CD4-positive, alpha-beta T cell (primary cell): ENCODE results near the gene TMEM51. TPM values are rescaled to one million over a fixed set of nuclear protein-coding genes. Genes with fewer than 3 reads are reported as not detected.

Source experiments
- ATAC-seq: fragments of 200-7000 bp; cut with Tn5 transposase; one replicate; pipeline ENCODE4 v1.10.0; 2022; ENCODE audit warnings: mild to moderate bottlenecking; ENCODE audit not compliant: poor library complexity
- CTCF ChIA-PET: fragments of 350-600 bp; sonication (Branson Sonifier 250); formaldehyde crosslinking; loops from one replicate; lab custom pipeline; 2021; ENCODE audit warnings: antibody characterized with exemption, inconsistent platforms; lab: Charles Lee
- POLR2A ChIA-PET: fragments of 350-600 bp; sonication (Branson Sonifier 250); formaldehyde crosslinking; loops from one replicate; lab custom pipeline; 2021; ENCODE audit warnings: antibody characterized with exemption, inconsistent platforms; lab: Charles Lee
- DNase-seq, 14 experiments: peaks; one replicate each; pipeline ENCODE4 v3.0.0-alpha.2; 2013 to 2020; ENCODE audit warnings: mixed read lengths in 2 of 14
- H3K27ac ChIP-seq, 2 donors: one replicate each; pipeline versions ENCODE4 v1.5.1 to v1.7.0; 2013; ENCODE audit warnings: low read length in 2 of 2, low read depth in 1 of 2, mild to moderate bottlenecking in 1 of 2
- H3K27me3 ChIP-seq, 2 experiments: 1 replicate in 1 of 2; 2 replicates in 1 of 2; pipeline versions ENCODE4 v1.6.1 to v1.7.0; 2013; ENCODE audit warnings: low read length in 2 of 2, control low read depth in 1 of 2, mild to moderate bottlenecking in 1 of 2, moderate library complexity in 1 of 2; ENCODE audit not compliant: insufficient read depth in 2 of 2, control insufficient read depth in 1 of 2
- H3K36me3 ChIP-seq: one replicate; pipeline ENCODE4 v1.6.1; 2013; ENCODE audit warnings: low read length, control low read depth; ENCODE audit not compliant: insufficient read depth
- H3K4me1 ChIP-seq: one replicate; pipeline ENCODE4 v1.6.1; 2013; ENCODE audit warnings: low read length, control low read depth; ENCODE audit not compliant: insufficient read depth
- H3K4me3 ChIP-seq: one replicate; pipeline ENCODE4 v1.5.1; 2013; ENCODE audit warnings: mild to moderate bottlenecking, low read length, moderate library complexity
- H3K9me3 ChIP-seq, 2 experiments: 1 replicate in 1 of 2; 2 replicates in 1 of 2; pipeline versions ENCODE4 v1.6.1 to v1.7.0; 2013; ENCODE audit warnings: low read length in 2 of 2, mild to moderate bottlenecking in 2 of 2, control low read depth in 1 of 2, moderate library complexity in 1 of 2; ENCODE audit not compliant: control insufficient read depth in 1 of 2, insufficient read depth in 1 of 2
- H3K27ac Mint-ChIP-seq: one replicate; pipeline ENCODE4 v1.8.0; 2020; ENCODE audit warnings: mixed read lengths
- H3K27me3 Mint-ChIP-seq: one replicate; pipeline ENCODE4 v1.8.0; 2021; ENCODE audit warnings: mixed read lengths
- H3K36me3 Mint-ChIP-seq: one replicate; pipeline ENCODE4 v1.8.0; 2021; ENCODE audit warnings: low read depth, mixed read lengths
- H3K4me1 Mint-ChIP-seq: one replicate; pipeline ENCODE4 v1.8.0; 2021; ENCODE audit warnings: low read depth, mixed read lengths
- H3K4me3 Mint-ChIP-seq: one replicate; pipeline ENCODE4 v1.8.0; 2020; ENCODE audit warnings: mild to moderate bottlenecking, mixed read lengths
- H3K9me3 Mint-ChIP-seq: one replicate; pipeline ENCODE4 v1.8.0; 2020; ENCODE audit warnings: mixed read lengths
- CTCF ChIP-seq: fragments of 200-600 bp; IDR thresholded peaks from one replicate; pipeline ENCODE4 v1.8.0; 2022; ENCODE audit warnings: antibody characterized with exemption, mild to moderate bottlenecking
- intact Hi-C, 2 experiments: fragments of 100-400 bp; cut with DNase I in 1 of 2; cut with micrococcal nuclease in 1 of 2; formaldehyde crosslinking; loops; one replicate each; pipeline versions ENCODE4 v1.15.1 to v1.9.0; 2023 to 2025; cut with DNase I, micrococcal nuclease
- total RNA-seq, 174 experiments: library from RNA in 2 of 174; stranded (reverse) in 2 of 174; gene quantifications; one replicate each; pipeline ENCODE4 v1.2.3 and lab custom pipeline; 2021 to 2026

Gene TMEM51
- total RNA-seq, 2 experiments from 2014 or later = not detected

GRCh38 chr1:15181564-15181963 is 28.0 kb downstream of the TMEM51 start:
- H3K4me1 Mint-ChIP-seq = no peaks in the 10 kb centered on the region
- H3K27ac Mint-ChIP-seq = no peak overlapping the region
- H3K27me3 Mint-ChIP-seq = peaks cover 52% of the 10 kb centered on the region
- H3K27ac ChIP-seq = no peak overlapping the region
- peaks cover 0 to 8% of the 10 kb centered on the region in 2 experiments for H3K27me3 ChIP-seq
- no peaks in the 10 kb centered on the region for H3K36me3 Mint-ChIP-seq
- ChIA-PET POLR2A (no interaction called here), CTCF (no interaction called here)
- ATAC-seq (no peak), DNase-seq (no peak)
- H3K4me1 ChIP-seq = no peaks in the 10 kb centered on the region
- no peaks in the 10 kb centered on the region for H3K36me3 ChIP-seq
- no peaks in the 10 kb centered on the region for H3K9me3 ChIP-seq
- H3K9me3 Mint-ChIP-seq = no peaks in the 10 kb centered on the region
- H3K4me3 Mint-ChIP-seq = no peak overlapping the region
- intact Hi-C loops = no loop called here
- no peak overlapping the region for H3K4me3 ChIP-seq
- TF ChIP-seq CTCF = no peak

DNA sequence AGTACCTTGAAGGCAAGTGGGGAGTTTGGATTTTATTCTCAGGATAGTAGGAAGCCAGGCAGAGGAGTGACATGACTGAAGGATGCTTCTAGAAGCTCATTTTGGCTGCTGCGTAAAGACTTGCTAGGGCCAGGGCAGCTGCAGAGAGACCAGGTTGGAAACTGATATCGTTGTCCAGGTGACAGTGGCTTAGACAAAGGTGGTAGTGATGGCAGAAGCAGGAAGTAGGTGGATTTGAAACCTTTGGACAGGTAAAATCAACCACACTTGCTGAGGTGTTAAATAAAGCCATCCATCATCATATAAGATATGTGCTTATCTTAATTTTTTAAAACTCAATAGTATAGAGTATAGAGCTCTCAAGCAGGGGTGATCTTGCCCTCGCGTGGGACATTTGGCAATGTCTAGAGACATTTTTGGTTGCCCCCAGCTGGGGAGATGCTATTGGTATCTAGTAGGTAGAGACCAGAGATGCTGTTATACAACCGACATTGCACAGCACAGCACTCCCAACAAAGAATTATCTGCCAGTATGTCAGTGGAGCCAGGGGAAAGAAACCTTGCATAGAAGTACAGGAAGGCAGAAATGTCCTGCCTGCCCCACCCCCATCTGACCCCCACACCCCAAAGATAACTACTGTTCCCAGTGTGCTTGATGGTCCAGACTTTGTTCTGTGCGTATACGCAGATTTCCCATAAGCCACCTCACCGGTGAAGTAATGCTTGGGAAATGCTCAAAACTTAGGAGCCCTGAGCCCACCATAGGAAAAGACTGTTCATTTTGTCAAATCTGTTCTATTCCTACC is 31.1 kb downstream of the TMEM51 start:
- no peaks in the 10 kb centered on the region for H3K4me1 ChIP-seq
- no peak overlapping the region for H3K4me3 ChIP-seq
- H3K9me3 ChIP-seq = no peaks in the 10 kb centered on the region
- no peak for ATAC-seq
- no peak for DNase-seq
- H3K4me1 Mint-ChIP-seq = no peaks in the 10 kb centered on the region
- no peaks in the 10 kb centered on the region for H3K27me3 ChIP-seq
- no peaks in the 10 kb centered on the region for H3K36me3 Mint-ChIP-seq
- no peak overlapping the region for H3K27ac ChIP-seq
- no peaks in the 10 kb centered on the region for H3K9me3 Mint-ChIP-seq
- no peak overlapping the region for H3K4me3 Mint-ChIP-seq
- TF ChIP-seq CTCF = no peak
- no peaks in the 10 kb centered on the region for H3K36me3 ChIP-seq
- POLR2A ChIA-PET = no interaction called here
- CTCF ChIA-PET = no interaction called here
- no peak overlapping the region for H3K27ac Mint-ChIP-seq
- intact Hi-C loops = no loop called here
- peaks cover 33% of the 10 kb centered on the region for H3K27me3 Mint-ChIP-seq

DNA sequence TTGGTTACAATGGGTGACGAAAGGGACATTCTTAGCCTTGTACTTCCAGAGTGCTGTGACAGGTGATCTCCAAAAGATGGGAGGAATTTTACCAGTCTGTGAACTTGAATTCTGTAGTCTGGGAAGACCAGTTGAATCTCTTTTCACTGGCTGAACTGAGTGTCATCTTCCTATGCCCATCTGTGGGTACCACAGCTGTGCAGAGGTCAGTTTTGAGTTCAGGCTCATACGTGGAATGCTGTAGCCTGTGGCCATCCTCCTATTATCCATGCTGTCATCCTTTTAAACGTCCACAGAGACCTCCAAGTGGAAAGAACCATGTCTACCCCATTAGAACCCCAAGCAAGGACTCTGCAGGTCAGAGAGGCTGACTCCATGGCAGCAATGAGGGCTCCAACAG is 32.1 kb downstream of the TMEM51 start:
- POLR2A ChIA-PET = no interaction called here
- Histone ChIP-seq H3K4me3 (no peak overlapping the region), H3K9me3 (no peaks in the 10 kb centered on the region), H3K4me1 (no peaks in the 10 kb centered on the region), H3K27ac (no peak overlapping the region), H3K27me3 (no peaks in the 10 kb centered on the region), H3K36me3 (no peaks in the 10 kb centered on the region)
- no peak for TF ChIP-seq CTCF
- no peak overlapping the region for H3K27ac Mint-ChIP-seq
- H3K4me1 Mint-ChIP-seq = no peaks in the 10 kb centered on the region
- H3K9me3 Mint-ChIP-seq = no peaks in the 10 kb centered on the region
- peaks cover 33% of the 10 kb centered on the region for H3K27me3 Mint-ChIP-seq
- DNase-seq (no peak), ATAC-seq (no peak)
- H3K36me3 Mint-ChIP-seq = no peaks in the 10 kb centered on the region
- CTCF ChIA-PET = no interaction called here
- H3K4me3 Mint-ChIP-seq = no peak overlapping the region
- intact Hi-C loops = no loop called here
